NT2/D1 (cell line): ENCODE measurements around the gene FBXO21.
"Not testable (repeated sequence)": the region's sequence is repeated elsewhere in the genome, so short reads cannot be mapped to it uniquely, and the experiment has no call there.

ENCODE experiments used
- DNase-seq: peaks from one replicate; pipeline ENCODE4 v3.0.0-alpha.2; 2011; ENCODE audit warnings: low read depth, low spot score
- H3K27me3 ChIP-seq: 2 replicates; pipeline ENCODE4 v1.6.0; 2011; ENCODE audit warnings: mild to moderate bottlenecking; ENCODE audit not compliant: insufficient read length, insufficient read depth
- H3K36me3 ChIP-seq: 2 replicates; pipeline ENCODE4 v1.6.1; 2011; ENCODE audit warnings: mild to moderate bottlenecking, low read length, mixed read lengths; ENCODE audit not compliant: insufficient read depth, insufficient read length
- H3K4me1 ChIP-seq: 2 replicates; pipeline ENCODE4 v1.5.1; 2011; ENCODE audit not compliant: insufficient read depth, insufficient read length
- H3K4me3 ChIP-seq: 2 replicates; pipeline ENCODE4 v1.5.1; 2011; ENCODE audit warnings: low read depth; ENCODE audit not compliant: insufficient read length
- H3K9ac ChIP-seq: 2 replicates; pipeline ENCODE4 v1.6.0; 2011; ENCODE audit warnings: low read depth; ENCODE audit not compliant: insufficient read length
- H3K9me3 ChIP-seq: 2 replicates; pipeline ENCODE4 v1.5.1; 2011; ENCODE audit warnings: mild to moderate bottlenecking, low read length; ENCODE audit not compliant: insufficient read depth
- SUZ12 ChIP-seq: IDR thresholded peaks from 2 replicates; pipeline ENCODE4 v1.6.1; 2011; ENCODE audit not compliant: insufficient read length, insufficient read depth; ENCODE audit errors: extremely low read depth
- YY1 ChIP-seq: IDR thresholded peaks from 2 replicates; pipeline ENCODE4 v1.6.1; 2011; ENCODE audit not compliant: insufficient read length, insufficient read depth
- ZNF274 ChIP-seq: IDR thresholded peaks from 2 replicates; pipeline ENCODE4 v1.6.1; 2011; ENCODE audit warnings: mild to moderate bottlenecking, low read depth, low read length

FBXO21 gene

DNA sequence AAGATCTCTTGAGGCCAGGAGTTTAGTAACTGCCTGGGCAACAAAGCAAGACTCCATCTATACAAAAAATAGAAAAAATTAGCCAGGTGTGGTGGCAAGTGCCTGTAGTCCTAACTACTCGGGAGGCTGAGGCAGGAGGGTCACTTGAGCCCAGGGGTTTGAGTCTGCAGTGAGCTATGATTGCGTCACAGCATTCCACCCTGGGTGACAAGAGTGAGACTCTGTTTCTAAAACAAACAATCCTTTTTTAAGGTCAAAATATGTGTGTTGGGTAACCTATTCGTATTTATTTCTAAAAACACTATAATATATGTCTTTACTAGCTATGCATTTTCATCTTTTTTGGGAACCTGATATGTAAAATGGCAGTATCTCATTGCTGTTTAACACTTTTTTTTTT, 7.4 kb downstream of the FBXO21 start:
- Histone ChIP-seq H3K27me3 (no peaks in the 10 kb centered on the region), H3K4me3 (no peak overlapping the region), H3K4me1 (no peaks in the 10 kb centered on the region), H3K36me3 (peaks cover 80% of the 10 kb centered on the region), H3K9me3 (peaks cover 15% of the 10 kb centered on the region), H3K9ac (no peak overlapping the region)
- no peak for DNase-seq
- TF ChIP-seq YY1 (no peak), SUZ12 (no peak), ZNF274 (no peak)

GRCh38 chr12:117181468-117181843, 8.8 kb downstream of the FBXO21 start:
- not testable (repeated sequence) for H3K4me3 ChIP-seq, H3K4me1 ChIP-seq, DNase-seq, H3K9ac ChIP-seq, H3K27me3 ChIP-seq
- peaks cover 87% of the 10 kb centered on the region for H3K36me3 ChIP-seq
- H3K9me3 ChIP-seq: peaks cover 15% of the 10 kb centered on the region

DNA sequence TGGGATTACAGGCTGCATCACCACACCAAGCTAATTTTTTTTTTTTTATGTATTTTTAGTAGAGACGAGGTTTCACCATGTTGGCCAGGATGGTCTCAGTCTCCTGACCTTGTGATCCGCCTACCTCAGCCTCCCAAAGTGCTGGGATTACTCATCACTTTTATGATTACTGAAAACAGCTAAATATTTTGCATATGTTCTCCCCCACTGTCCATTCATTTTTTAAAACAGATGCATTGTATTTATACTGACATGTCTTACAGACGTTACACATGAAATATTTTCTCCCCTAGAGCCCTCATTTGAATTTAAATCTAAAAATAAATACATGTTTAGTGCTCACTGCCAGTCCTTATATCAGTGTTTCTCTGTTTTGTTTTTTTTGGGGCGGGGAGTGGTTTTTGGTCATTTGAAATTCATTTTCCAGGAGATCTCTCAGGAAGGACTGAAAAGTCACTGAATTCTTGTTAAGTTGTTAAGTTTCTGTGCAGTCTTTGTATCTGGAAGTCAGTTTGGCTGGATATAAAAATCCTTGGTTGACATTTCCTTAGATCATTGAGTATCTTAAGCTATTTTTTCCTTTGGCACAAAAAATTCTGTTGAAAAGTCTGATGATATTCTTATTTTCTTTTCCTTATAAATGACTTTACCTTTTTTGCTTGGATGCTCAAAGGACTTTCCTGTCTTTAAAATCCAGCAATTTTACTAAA, 9.4 kb downstream of the FBXO21 start:
- Histone ChIP-seq H3K27me3 (no peaks in the 10 kb centered on the region), H3K9me3 (peaks cover 15% of the 10 kb centered on the region), H3K36me3 (peaks cover 87% of the 10 kb centered on the region), H3K4me1 (no peaks in the 10 kb centered on the region), H3K9ac (no peak overlapping the region), H3K4me3 (no peak overlapping the region)
- TF ChIP-seq ZNF274: no peak
- TF ChIP-seq YY1: no peak
- no peak for TF ChIP-seq SUZ12
- DNase-seq: no peak

- Histone ChIP-seq H3K9ac (no peak overlapping the region), H3K36me3 (peaks cover 86% of the 10 kb centered on the region), H3K9me3 (peaks cover 15% of the 10 kb centered on the region), H3K27me3 (no peaks in the 10 kb centered on the region), H3K4me3 (no peak overlapping the region), H3K4me1 (no peaks in the 10 kb centered on the region)
- no peak for DNase-seq
- no peak for TF ChIP-seq ZNF274
- TF ChIP-seq YY1: no peak
- no peak for TF ChIP-seq SUZ12
Observed at GRCh38 chr12:117178745-117179144, 11.5 kb downstream of the FBXO21 start.

DNA sequence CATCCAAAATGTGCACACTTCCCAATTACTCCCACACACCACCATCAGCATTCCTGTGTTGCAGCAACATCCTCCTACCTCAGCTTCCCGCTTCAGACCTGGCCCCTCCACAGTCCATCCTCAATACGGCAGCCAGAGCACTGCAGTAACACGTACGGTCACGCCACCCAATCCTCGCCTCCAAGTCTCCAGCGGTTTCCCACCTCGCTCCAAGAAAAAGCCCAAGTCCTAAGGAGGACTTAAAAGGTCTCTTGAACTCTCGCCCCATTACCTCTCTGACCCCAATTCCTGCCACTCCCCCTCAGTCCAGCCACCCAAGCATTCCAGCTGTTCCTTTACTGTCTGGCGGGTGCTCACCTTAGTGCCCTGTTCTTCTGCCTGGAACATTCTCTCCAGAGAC, 12.0 kb downstream of the FBXO21 start:
- Histone ChIP-seq H3K27me3 (no peaks in the 10 kb centered on the region), H3K9me3 (peaks cover 15% of the 10 kb centered on the region), H3K4me1 (no peaks in the 10 kb centered on the region), H3K9ac (no peak overlapping the region), H3K4me3 (no peak overlapping the region), H3K36me3 (peaks cover 86% of the 10 kb centered on the region)
- TF ChIP-seq ZNF274 (no peak), YY1 (no peak), SUZ12 (no peak)
- no peak for DNase-seq

DNA sequence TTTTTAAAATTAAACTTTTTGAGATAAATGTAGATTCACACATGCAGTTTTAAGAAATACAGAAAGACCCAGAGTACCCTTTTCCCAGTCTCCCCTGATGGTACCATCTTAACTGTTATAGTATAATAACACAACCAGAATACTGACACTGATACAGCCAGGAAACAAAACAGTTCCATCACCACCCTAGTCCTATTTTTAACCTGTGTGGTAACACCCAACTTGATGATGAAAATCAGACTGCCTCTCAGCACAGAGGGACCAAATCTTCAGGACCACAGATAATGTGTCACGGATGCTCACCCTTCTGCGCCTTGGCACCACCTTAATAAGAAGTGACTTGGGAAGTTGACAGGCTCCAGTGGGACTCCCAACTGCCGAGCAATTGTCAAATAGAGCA, 18.1 kb downstream of the FBXO21 start:
- no peak for DNase-seq
- TF ChIP-seq YY1 (no peak), ZNF274 (no peak), SUZ12 (no peak)
- Histone ChIP-seq H3K36me3 (peaks cover 92% of the 10 kb centered on the region), H3K9ac (no peak overlapping the region), H3K4me1 (no peaks in the 10 kb centered on the region), H3K9me3 (no peaks in the 10 kb centered on the region), H3K4me3 (no peak overlapping the region), H3K27me3 (no peaks in the 10 kb centered on the region)

- no peak overlapping the region for H3K9ac ChIP-seq
- no peaks in the 10 kb centered on the region for H3K27me3 ChIP-seq
- H3K4me3 ChIP-seq: no peak overlapping the region
- peaks cover 92% of the 10 kb centered on the region for H3K36me3 ChIP-seq
- H3K9me3 ChIP-seq: no peaks in the 10 kb centered on the region
- no peaks in the 10 kb centered on the region for H3K4me1 ChIP-seq
- TF ChIP-seq SUZ12 (no peak), YY1 (no peak), ZNF274 (no peak)
- no peak for DNase-seq
Observed at GRCh38 chr12:117171499-117172162, 18.6 kb downstream of the FBXO21 start.
